NCI-H345 (cell line): Measurements from ENCODE around the gene GREM2.

ENCODE experiments used
- DNase-seq: peaks from one replicate; lab custom pipeline; 2025; lab: John Stamatoyannopoulos, UW

Gene GREM2

GRCh38 chr1:240610636-240611035 lies 1.3 kb downstream of the GREM2 start:
- DNase-seq, result no peak

- no peak for DNase-seq
Measured at GRCh38 chr1:240609527-240610060, 2.4 kb downstream of the GREM2 start.

GRCh38 chr1:240608707-240609106 lies 3.2 kb downstream of the GREM2 start:
- DNase-seq, result peak; percentile 21

- no peak for DNase-seq
Measured at GRCh38 chr1:240607006-240607405, 4.9 kb downstream of the GREM2 start.

GRCh38 chr1:240602189-240602588 lies 9.8 kb downstream of the GREM2 start:
- DNase-seq, result no peak

- no peak for DNase-seq
Measured at GRCh38 chr1:240599830-240600229, 12.1 kb downstream of the GREM2 start.

GRCh38 chr1:240599299-240599698 lies 12.7 kb downstream of the GREM2 start:
- DNase-seq, result no peak

GRCh38 chr1:240598216-240599001 lies 13.5 kb downstream of the GREM2 start:
- no peak for DNase-seq

- no peak for DNase-seq
Measured at GRCh38 chr1:240597153-240597745, 14.7 kb downstream of the GREM2 start.

- DNase-seq, result no peak
Measured at GRCh38 chr1:240595476-240595875, 16.5 kb downstream of the GREM2 start.

GRCh38 chr1:240591564-240591963 lies 20.4 kb downstream of the GREM2 start:
- DNase-seq, result no peak

GRCh38 chr1:240591078-240591477 lies 20.9 kb downstream of the GREM2 start:
- DNase-seq, result no peak

- no peak for DNase-seq
Measured at GRCh38 chr1:240589585-240590110, 22.3 kb downstream of the GREM2 start.

- DNase-seq, result no peak
Measured at GRCh38 chr1:240586006-240586405, 25.9 kb downstream of the GREM2 start.

- DNase-seq, result no peak
Measured at GRCh38 chr1:240582953-240583352, 29.0 kb downstream of the GREM2 start.

GRCh38 chr1:240579511-240579910 lies 32.4 kb downstream of the GREM2 start:
- no peak for DNase-seq

GRCh38 chr1:240577095-240577494 lies 34.9 kb downstream of the GREM2 start:
- DNase-seq, result no peak

- no peak for DNase-seq
Measured at GRCh38 chr1:240575981-240576662, 35.8 kb downstream of the GREM2 start.

- DNase-seq, result no peak
Measured at GRCh38 chr1:240572328-240572727, 39.6 kb downstream of the GREM2 start.

- no peak for DNase-seq
Measured at GRCh38 chr1:240571782-240572181, 40.2 kb downstream of the GREM2 start.

- no peak for DNase-seq
Measured at GRCh38 chr1:240567066-240567465, 44.9 kb downstream of the GREM2 start.

GRCh38 chr1:240562779-240563178 lies 49.2 kb downstream of the GREM2 start:
- no peak for DNase-seq
